Lower leg skin (tissue), 4 donors: ENCODE measurements around the gene AUTS2. TPM values are rescaled to one million over a fixed set of nuclear protein-coding genes. Genes with fewer than 3 reads are reported as not detected.
"Not testable (repeated sequence)": the region's sequence is repeated elsewhere in the genome, so short reads cannot be mapped to it uniquely, and the experiment has no call there.

Source experiments
- DNase-seq, 2 donors: peaks; one replicate each; pipeline ENCODE4 v3.0.0-alpha.2; 2019; ENCODE audit warnings: low spot score in 2 of 2
- H3K4me3 ChIP-seq: fragments of 200-600 bp; sonication (generic); 2 replicates; pipeline ENCODE4 v1.5.1; 2017; ENCODE audit warnings: mild to moderate bottlenecking, low read depth; ENCODE audit not compliant: poor library complexity, severe bottlenecking
- POLR2A ChIP-seq, 2 donors: fragments of 450-650 bp; IDR thresholded peaks; one replicate each; pipeline ENCODE4 v1.6.1; 2016 to 2017; ENCODE audit warnings: antibody characterized with exemption in 2 of 2, mild to moderate bottlenecking in 1 of 2, moderate library complexity in 1 of 2
- WGBS, 2 donors: methylation state at CpG; one replicate each; pipeline ENCODE4 v1.1.5; 2018; 5-methylcytosine and 5-hydroxymethylcytosine counted together
- intact Hi-C: fragments of 100-400 bp; cut with DNase I; formaldehyde crosslinking; loops from one replicate; pipeline ENCODE4 v1.15.0; 2023; ENCODE audit warnings: low total_unique reads
- total RNA-seq, 4 donors: library from RNA; depleted of rRNA; stranded (reverse); fragments of >200 nt; gene quantifications; one replicate each; pipeline ENCODE4 v1.1.0, GENCODE V29; 2016
- TF ChIP-seq, protein P1 (sequence below), 3 donors: fragments of 450-650 bp; IDR thresholded peaks; one replicate each; pipeline ENCODE4 v1.5.1; 2016; ENCODE audit warnings: antibody characterized with exemption in 3 of 3, mild to moderate bottlenecking in 3 of 3, moderate library complexity in 2 of 3

Gene AUTS2
- total RNA-seq, 4 donors from 2014 or later, result 30.8 to 41.9 (median 40.5) TPM

GRCh38 chr7:70360557-70360956 lies 762.3 kb downstream of the AUTS2 start:
- WGBS, 2 donors, result 91 to 93% methylated on average over 4 of the region's 4 CpGs
- intact Hi-C loops, result no loop called here
- TF ChIP-seq, protein P1, sequence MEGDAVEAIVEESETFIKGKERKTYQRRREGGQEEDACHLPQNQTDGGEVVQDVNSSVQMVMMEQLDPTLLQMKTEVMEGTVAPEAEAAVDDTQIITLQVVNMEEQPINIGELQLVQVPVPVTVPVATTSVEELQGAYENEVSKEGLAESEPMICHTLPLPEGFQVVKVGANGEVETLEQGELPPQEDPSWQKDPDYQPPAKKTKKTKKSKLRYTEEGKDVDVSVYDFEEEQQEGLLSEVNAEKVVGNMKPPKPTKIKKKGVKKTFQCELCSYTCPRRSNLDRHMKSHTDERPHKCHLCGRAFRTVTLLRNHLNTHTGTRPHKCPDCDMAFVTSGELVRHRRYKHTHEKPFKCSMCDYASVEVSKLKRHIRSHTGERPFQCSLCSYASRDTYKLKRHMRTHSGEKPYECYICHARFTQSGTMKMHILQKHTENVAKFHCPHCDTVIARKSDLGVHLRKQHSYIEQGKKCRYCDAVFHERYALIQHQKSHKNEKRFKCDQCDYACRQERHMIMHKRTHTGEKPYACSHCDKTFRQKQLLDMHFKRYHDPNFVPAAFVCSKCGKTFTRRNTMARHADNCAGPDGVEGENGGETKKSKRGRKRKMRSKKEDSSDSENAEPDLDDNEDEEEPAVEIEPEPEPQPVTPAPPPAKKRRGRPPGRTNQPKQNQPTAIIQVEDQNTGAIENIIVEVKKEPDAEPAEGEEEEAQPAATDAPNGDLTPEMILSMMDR (IDR thresholded peaks at IDR 0.05), result no peak
- no peak for TF ChIP-seq POLR2A (IDR thresholded peaks at IDR 0.05)
- H3K4me3 ChIP-seq, result no peak overlapping the region
- DNase-seq, result no peak

- no peak for TF ChIP-seq POLR2A (IDR thresholded peaks at IDR 0.05)
- TF ChIP-seq, protein P1 (IDR thresholded peaks at IDR 0.05), result no peak
- DNase-seq, result no peak
- intact Hi-C loops, result no loop called here
- H3K4me3 ChIP-seq, result no peak overlapping the region
- 70 to 83% methylated on average over 1 of the region's 1 CpG for WGBS, 2 donors
These were observed 763.5 kb downstream of the AUTS2 start for GRCh38 chr7:70361821-70362220.

DNA sequence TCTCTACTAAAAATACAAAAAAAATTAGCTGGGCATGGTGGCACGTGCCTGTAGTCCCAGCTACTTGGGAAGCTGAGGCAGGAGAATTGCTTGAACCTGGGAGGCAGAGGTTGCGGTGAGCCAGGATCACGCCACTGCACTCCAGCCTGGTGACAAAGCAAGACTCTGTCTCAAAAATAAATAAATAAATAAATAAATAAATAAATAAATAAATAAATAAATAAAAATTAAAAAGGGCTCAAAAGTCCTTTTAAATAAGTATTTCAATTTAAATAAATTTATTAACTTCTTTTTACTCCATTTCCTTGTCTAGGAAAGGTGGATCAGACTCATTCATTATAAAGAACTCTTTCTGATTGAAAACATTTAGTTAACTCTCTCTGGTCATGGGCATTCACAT lies 766.1 kb downstream of the AUTS2 start:
- WGBS, 2 donors, result 96 to 99% methylated on average over 3 of the region's 3 CpGs
- intact Hi-C loops, H3K4me3 ChIP-seq, DNase-seq: not testable (repeated sequence)

DNA sequence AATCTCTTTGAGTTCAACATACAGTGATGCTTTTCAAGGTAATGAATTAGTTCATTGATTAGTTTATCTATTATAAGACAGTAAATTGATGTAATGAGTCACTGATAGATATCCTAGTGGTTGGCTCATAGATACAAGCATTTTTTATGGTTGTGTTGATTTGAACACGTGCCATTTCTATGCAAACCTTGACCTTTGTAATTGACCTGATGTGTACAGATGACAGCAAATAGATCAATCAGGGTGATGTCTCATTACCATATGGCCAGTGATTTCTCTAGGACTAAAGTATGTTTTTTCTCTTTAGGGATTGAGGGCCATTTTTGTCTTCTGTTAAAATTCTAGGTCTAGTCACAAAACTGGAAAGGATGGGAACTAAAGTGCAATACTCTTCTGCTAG lies 773.4 kb downstream of the AUTS2 start:
- no peak for DNase-seq
- 84 to 94% methylated on average over 1 of the region's 1 CpG for WGBS, 2 donors
- H3K4me3 ChIP-seq, result no peak overlapping the region
- intact Hi-C loops, result no loop called here
- TF ChIP-seq POLR2A (IDR thresholded peaks at IDR 0.05), result no peak
- TF ChIP-seq, protein P1 (IDR thresholded peaks at IDR 0.05), result no peak

- intact Hi-C loops, result no loop called here
- WGBS, 2 donors, result 86 to 92% methylated on average over 6 of the region's 6 CpGs
- no peak overlapping the region for H3K4me3 ChIP-seq
- DNase-seq, result no peak
- no peak for TF ChIP-seq POLR2A (IDR thresholded peaks at IDR 0.05)
- TF ChIP-seq, protein P1 (IDR thresholded peaks at IDR 0.05), result no peak
These were observed 774.7 kb downstream of the AUTS2 start for GRCh38 chr7:70372768-70373515.

GRCh38 chr7:70374772-70375533 lies 776.7 kb downstream of the AUTS2 start:
- H3K4me3 ChIP-seq, result no peak overlapping the region
- WGBS, 2 donors, result 88 to 93% methylated on average over 6 of the region's 6 CpGs
- no peak for DNase-seq
- intact Hi-C loops, result no loop called here
- TF ChIP-seq, protein P1 (IDR thresholded peaks at IDR 0.05), result no peak
- no peak for TF ChIP-seq POLR2A (IDR thresholded peaks at IDR 0.05)
